H1 (cell line): ENCODE results near the gene RNF220. TPM values are rescaled to one million over a fixed set of nuclear protein-coding genes. Genes with fewer than 3 reads are reported as not detected.

Experiments used
- CBX8 ChIP-seq: fragments of 300-800, 300-1000 bp; sonication (generic); IDR thresholded peaks from 2 replicates; pipeline ENCODE4 v1.7.1; 2016; ENCODE audit warnings: low read depth, low read length, borderline replicate concordance
- CTCF ChIP-seq, 3 experiments: IDR thresholded peaks; 1 replicate in 2 of 3; 2 replicates in 1 of 3; pipeline versions ENCODE4 v1.5.1 to v1.6.1; 2011; ENCODE audit warnings: low read length in 3 of 3, mild to moderate bottlenecking in 3 of 3, inconsistent platforms in 2 of 3, low read depth in 1 of 3, moderate library complexity in 1 of 3; ENCODE audit not compliant: insufficient read depth in 1 of 3; ENCODE audit errors: control extremely low read depth in 1 of 3
- GABPA ChIP-seq: IDR thresholded peaks from 2 replicates; pipeline ENCODE4 v1.6.1; 2011; ENCODE audit warnings: mild to moderate bottlenecking, low read length, moderate library complexity, borderline replicate concordance; ENCODE audit not compliant: insufficient read depth
- GTF2F1 ChIP-seq: IDR thresholded peaks from 2 replicates; pipeline ENCODE4 v1.6.1; 2012; ENCODE audit warnings: low read depth, low read length, improper control_type of control experiment, borderline replicate concordance
- HDAC6 ChIP-seq: IDR thresholded peaks from one replicate; pipeline ENCODE4 v1.7.1; 2012; ENCODE audit warnings: low read depth, mild to moderate bottlenecking, inconsistent platforms, low read length, moderate library complexity
- KDM1A ChIP-seq: fragments of 200-600, 300-600 bp; sonication (generic); IDR thresholded peaks from 2 replicates; pipeline ENCODE4 v1.7.1; 2016; ENCODE audit warnings: mild to moderate bottlenecking, low read length, borderline replicate concordance
- NANOG ChIP-seq: IDR thresholded peaks from 2 replicates; pipeline ENCODE4 v1.6.1; 2011; ENCODE audit warnings: low read length, low read depth, mild to moderate bottlenecking, inconsistent platforms; ENCODE audit not compliant: insufficient read depth, poor library complexity, severe bottlenecking
- SIN3A ChIP-seq, 2 experiments: IDR thresholded peaks in 1 of 2; conservative IDR thresholded peaks in 1 of 2; 2 replicates each; pipeline ENCODE4 v1.6.1; 2011 to 2012; ENCODE audit warnings: low read length in 2 of 2, improper control_type of control experiment in 1 of 2, low read depth in 1 of 2, mild to moderate bottlenecking in 1 of 2
- SIRT6 ChIP-seq: IDR thresholded peaks from one replicate; pipeline ENCODE4 v1.7.1; 2012; ENCODE audit warnings: low read length, inconsistent platforms
- SIX5 ChIP-seq: IDR thresholded peaks from 2 replicates; pipeline ENCODE4 v1.6.1; 2011; ENCODE audit warnings: mild to moderate bottlenecking, low read depth, low read length
- SP2 ChIP-seq: IDR thresholded peaks from 2 replicates; pipeline ENCODE4 v1.6.1; 2012; ENCODE audit warnings: mild to moderate bottlenecking, low read length, inconsistent platforms
- TAF7 ChIP-seq: optimal IDR thresholded peaks from 2 replicates; pipeline ENCODE3; 2011; ENCODE audit warnings: low read depth, mild to moderate bottlenecking, inconsistent platforms, low read length, moderate library complexity, borderline replicate concordance
- YY1 ChIP-seq: IDR thresholded peaks from 2 replicates; pipeline ENCODE4 v1.6.1; 2011; ENCODE audit warnings: low read depth, mild to moderate bottlenecking, low read length
- polyA plus RNA-seq, 7 experiments: library from polyadenylated mRNA; depleted of rRNA in 3 of 7; stranded (reverse) in 5 of 7; unstranded in 2 of 7; fragments of >200 nt in 5 of 7; fragments of 200-250 nt in 2 of 7; gene quantifications; 1 replicate in 5 of 7; 2 replicates in 1 of 7; 4 replicates in 1 of 7; pipeline versions ENCODE4 v1.2.1 to v1.2.3, GENCODE V29; 2011 to 2013; ENCODE audit warnings: missing spikeins in 2 of 7, mixed read lengths in 2 of 7
- total RNA-seq: library from RNA; stranded (reverse); fragmentation: NEBNext Ultra II Directional; extraction: Animal tissue kit (Norgen Biotek cat#: 25700); gene quantifications from 2 replicates; pipeline ENCODE4 v1.2.1, GENCODE V29; 2021
- TF ChIP-seq, protein P1 (sequence below): IDR thresholded peaks from 2 replicates; pipeline ENCODE4 v1.6.1; 2012; ENCODE audit warnings: low read length, inconsistent platforms

Gene RNF220
- total and polyA plus RNA-seq, 2 of the 8 experiments (the other 6 are each of a cell fraction or from before 2014, with no cell fraction given), result 123 to 160 TPM

GRCh38 chr1:44377925-44378784 lies 26.9 kb upstream of the RNF220 start (continued):
- TF ChIP-seq, protein P1, sequence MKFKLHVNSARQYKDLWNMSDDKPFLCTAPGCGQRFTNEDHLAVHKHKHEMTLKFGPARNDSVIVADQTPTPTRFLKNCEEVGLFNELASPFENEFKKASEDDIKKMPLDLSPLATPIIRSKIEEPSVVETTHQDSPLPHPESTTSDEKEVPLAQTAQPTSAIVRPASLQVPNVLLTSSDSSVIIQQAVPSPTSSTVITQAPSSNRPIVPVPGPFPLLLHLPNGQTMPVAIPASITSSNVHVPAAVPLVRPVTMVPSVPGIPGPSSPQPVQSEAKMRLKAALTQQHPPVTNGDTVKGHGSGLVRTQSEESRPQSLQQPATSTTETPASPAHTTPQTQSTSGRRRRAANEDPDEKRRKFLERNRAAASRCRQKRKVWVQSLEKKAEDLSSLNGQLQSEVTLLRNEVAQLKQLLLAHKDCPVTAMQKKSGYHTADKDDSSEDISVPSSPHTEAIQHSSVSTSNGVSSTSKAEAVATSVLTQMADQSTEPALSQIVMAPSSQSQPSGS, result no peak
- TF ChIP-seq SIX5 (no peak), YY1 (peak; percentile 64), CTCF (IDR thresholded peaks at IDR 0.05; ENCODE audit: control extremely low read depth in 1 of 3, insufficient read depth in 1 of 3, low read depth in 1 of 3, low read length in 3 of 3) (peak; percentile 54 to 90 (median 84)), SP2 (no peak), GTF2F1 (no peak), KDM1A (no peak), GABPA (no peak), SIRT6 (no peak), SIN3A (conservative IDR thresholded peaks at IDR 0.05 in 1 of 2, IDR thresholded peaks at IDR 0.05 in 1 of 2; ENCODE audit: low read depth in 1 of 2, low read length in 2 of 2) (0 out of 4 replicates have a peak, but pooled peaks of 1 of the 2 experiments have one; percentile 28), CBX8 (no peak), TAF7 (no peak), HDAC6 (no peak), NANOG (no peak)
